CD4-positive, alpha-beta T cell treated with Interferon alpha-2 for 1 hour (primary cell): Measurements from ENCODE around the gene SERPINI2.

Experiments
- DNase-seq, 2 donors: peaks; one replicate each; pipeline ENCODE4 v3.0.0-alpha.2; 2020 to 2022

The SERPINI2 gene, protein sequence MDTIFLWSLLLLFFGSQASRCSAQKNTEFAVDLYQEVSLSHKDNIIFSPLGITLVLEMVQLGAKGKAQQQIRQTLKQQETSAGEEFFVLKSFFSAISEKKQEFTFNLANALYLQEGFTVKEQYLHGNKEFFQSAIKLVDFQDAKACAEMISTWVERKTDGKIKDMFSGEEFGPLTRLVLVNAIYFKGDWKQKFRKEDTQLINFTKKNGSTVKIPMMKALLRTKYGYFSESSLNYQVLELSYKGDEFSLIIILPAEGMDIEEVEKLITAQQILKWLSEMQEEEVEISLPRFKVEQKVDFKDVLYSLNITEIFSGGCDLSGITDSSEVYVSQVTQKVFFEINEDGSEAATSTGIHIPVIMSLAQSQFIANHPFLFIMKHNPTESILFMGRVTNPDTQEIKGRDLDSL

DNA sequence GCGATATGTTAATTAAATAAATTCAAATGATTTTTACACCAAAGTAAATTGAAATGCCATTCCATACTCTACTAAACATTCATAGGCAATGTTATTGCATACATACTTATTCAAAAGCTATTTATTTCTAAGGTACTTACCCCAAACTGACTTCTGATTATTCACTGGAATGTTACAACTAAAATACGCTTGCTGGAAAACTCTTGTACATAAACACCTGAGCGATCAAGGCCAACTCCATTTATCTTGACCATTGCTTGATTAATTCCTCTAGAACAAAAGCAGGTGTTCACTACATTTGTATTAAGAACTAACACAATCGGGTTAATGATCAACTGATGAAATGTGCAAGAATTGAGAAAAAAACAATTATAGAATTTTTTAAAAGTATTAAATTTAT, at the start of gene SERPINI2:
TSS of gene SERPINI2 (minus strand) at position 180 of the 400 bp plus-strand sequence. CDS start 2,208 bp downstream, outside the sequence.
- no peak for DNase-seq

DNA sequence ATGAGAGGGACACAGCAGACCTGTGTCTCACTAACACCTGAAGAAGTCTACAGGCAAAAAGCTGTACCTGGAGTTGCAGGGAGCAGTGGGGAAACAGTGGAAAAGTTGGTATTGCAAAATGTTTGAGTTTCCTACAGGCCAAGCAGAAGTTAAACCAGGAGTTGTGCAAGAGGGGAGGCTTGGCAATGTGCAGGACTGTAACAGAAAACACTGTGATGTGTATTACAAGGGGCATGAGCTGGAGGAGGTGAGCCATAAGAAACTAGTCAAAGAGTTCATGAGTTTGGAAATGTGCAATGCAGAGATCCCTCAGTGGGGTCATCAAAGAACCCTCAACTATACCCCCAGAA, 47.1 kb upstream of the SERPINI2 start:
- DNase-seq = peak in 1 of 2 donors; percentile 5

DNA sequence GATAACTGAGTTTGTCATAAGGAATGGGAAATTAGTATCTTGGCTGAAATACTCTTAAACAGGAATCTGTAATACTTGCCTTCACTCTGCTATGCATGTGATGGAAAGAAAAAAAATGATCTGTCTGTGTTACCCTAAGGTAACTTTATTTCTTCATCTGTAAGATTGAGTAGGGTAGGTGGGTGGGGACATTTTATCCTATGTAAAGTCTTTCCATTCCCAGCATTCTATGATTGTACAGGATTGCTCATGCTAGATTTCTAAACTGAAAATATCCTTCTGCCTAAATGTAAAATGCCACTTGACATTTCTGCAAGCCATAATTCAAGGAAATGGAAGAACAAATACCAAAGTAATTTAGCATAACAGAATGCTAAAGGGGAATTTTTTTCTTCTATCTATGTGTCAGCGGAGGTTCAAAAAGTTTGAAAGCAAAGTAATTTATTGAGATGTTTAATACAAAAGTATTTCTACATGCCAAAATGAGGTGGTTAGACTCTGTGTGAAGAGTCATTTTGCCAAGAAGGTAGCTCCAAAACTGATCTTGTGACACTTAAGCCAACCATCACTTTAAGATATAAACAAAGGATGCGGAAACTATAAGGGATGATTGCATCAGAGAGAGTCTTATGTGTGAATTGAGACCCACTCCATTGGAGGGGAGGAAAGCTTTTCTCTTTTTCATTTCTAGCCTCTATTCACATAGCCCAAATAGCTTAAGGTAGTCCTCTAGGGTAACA, 46.6 kb upstream of the SERPINI2 start:
- no peak for DNase-seq

DNA sequence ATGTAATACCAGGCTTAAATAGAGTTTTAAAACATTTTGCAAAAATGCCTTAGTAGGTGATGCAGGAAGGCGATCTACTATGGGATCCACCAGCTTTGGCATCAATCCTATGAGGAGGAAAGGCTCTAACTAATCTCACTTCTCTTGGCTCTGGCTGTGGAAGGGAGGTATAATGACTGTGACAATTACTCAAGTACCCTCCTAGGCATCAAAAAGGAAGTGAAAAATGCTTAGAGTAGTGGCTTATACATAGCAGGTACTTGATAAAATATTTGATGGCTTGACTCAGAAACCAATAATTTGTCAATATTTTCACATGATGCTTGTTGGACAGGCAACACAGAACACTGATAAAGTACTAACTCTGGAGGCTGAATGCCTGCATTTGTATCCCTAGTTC, 34.1 kb upstream of the SERPINI2 start:
- DNase-seq = no peak

DNA sequence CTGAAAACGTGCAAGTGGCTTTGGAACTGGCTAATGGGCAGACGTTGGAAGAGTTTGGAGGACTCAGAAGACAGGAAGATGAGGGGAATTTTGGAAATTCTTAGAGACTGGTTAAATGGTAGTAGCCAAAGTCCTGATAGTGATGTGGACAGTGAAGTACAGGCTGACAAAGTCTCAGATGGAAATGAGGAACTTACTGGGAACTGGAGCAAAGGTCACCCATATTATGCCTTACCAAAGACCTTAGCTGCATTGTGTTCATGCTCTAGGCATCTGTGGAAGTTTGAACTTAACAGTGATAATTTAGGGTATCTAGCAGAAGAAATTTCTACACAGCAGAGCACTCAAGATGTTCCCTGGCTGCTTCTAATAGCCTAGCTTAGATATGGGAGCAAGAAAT, 28.6 kb upstream of the SERPINI2 start:
- DNase-seq = no peak

DNA sequence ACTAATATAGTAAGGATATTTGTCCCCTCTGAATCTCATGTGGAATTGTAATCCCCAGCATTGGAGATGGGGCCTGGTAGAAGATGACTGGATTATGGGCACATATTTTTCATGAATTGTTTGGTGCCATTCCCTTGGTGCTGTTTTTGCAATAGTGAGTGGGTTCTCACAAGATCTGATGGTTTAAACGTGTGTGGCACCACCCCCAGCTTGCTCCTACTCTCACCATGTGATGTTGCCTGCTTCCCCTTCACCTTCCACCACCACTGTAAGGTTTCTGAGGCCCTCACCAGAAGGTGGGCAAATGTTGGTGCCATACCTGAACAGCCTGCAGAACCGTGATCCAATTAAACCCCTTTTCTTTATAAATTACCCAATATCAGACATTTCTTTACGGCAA, 28.1 kb upstream of the SERPINI2 start:
- DNase-seq = no peak

DNA sequence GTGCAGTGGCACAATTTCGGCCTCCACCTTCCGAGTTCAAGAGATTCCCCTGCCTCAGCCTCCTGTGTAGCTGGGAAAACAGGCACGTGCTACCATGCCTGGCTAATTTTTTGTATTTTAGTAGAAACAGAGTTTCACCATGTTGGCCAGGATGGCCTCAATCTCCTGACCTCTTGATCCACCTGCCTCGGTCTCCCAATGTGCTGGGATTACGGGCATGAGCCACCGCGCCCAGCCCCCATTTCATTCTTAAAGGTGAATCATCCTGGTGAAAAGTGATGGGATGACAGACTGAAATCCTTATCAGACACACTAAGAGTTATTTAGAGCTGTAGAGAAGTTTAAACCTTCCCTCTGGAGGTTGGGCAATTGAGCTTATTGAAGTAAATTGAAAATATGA, 24.1 kb upstream of the SERPINI2 start:
- no peak for DNase-seq

DNA sequence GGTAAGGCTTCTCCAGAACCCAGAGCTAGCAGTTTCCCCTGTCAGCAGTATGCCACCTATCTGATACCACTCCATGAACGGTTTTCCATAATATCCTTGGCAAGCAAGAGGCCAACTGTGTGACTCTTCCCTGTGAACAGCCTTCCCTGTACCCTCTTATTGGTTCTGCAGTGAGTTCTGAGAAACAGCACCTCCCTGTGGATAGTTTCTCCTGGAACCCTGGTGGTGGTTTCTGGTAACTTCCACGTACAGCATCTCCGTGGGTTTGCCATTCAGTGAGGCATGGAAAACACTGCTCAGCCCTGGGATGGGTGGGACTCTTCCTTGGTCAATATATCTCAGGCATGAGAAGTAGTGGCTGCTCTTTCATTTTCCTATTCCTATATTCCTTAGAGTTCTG, 19.4 kb upstream of the SERPINI2 start:
- DNase-seq = no peak

DNA sequence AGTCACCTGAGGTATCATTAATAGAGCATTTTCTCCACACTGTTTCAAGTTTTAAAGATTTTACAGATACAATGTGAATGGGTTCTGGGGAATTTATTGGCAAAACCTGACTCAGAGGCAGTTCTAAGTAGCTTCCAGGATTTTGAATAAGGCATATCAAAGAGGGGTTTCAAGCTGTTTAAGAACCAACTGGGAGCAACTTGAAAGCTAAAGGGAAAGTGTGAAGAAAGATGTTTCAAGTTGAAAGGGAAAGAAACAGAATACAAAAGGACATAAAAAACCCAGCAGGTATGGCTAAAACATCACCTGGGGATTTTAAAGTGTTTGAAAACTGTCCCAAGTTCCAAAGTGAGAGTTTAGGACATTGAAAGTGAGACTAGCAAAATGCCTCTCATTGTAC, 17.8 kb upstream of the SERPINI2 start:
- no peak for DNase-seq

DNA sequence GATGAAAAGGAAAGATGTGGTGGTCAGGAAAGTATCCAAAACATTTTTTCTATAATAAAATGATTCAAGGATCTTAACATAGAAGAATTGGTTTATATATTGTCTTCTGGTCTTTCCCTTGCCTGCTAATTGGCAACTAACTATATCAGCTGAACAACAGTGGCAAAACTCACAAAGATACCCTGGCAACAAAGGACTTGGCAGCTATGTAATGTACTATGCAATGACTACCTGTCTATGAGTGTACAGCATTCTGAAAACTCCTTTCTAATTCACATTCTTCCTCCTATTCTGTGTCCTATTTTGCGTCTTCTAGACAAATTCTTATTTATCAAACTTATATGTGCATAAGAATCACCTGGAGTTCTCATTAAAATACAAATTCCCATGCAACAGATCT, 15.7 kb upstream of the SERPINI2 start:
- DNase-seq = no peak

DNA sequence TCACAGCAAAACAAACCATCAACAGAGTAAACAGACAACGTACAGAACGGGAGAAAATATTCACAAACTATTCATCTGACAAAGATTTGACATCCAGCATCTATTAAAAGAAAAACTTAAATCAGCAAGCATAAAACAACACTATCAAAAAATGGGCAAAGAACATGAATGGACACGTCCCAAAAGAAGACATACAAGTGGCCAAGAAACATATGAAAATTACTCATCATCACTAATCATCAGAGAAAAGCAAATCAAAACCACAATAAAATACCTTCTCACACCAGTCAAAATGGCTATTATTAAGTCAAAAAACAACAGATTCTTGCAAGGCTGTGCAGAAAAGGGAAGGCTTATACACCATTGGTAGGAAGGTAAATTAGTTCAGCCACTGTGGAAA, 13.7 kb upstream of the SERPINI2 start:
- DNase-seq = no peak

DNA sequence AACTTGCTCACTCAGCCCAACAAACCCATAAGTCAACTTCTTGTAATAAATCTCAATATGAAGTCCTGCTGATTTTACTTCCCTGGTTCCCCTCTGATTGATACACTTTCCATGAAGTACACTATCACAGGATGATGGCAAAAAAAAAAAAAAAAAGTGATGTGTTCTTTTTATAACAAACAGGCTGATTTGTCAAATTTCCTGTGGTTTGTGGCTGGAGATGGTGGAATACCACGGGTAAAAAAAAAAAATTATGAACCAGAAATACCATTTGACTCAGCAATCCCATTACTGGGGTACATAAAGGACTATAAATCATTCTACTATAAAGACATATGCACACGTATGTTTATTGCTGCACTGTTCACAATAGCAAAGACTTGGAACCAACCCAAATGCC, 10.7 kb upstream of the SERPINI2 start:
- no peak for DNase-seq

DNA sequence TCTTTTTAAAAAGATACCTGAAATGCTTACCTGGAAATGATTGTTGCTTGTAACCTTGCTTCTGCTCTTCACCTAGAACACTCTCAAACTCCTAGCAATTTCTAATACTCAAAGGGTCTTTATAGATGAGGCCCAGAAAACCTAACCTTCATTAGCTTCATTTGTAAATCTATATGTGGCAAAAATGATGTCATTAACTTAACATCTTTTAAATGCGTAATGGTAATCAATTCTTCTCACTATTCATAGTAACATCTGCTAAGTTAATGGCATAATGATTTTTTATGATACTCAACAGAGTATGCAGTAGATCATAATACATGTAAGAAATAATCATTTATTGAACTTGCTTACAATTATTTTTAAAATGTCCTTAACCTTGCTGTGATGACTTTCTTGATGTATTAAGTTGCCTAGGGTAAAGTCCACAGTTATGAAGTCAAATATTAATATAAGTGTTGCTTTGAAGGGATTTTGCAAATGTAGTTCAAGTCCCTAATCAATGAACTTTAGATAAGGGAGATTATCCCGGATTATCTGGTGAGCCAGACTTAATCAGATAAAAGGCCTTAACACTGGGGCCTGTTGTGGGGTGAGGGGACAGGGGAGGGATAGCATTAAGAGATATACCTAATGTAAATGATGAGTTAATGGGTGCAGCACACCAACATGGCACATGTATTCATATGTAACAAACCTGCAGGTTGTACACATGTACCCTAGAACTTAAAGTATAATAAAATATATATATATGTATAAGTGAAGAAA, 10.1 kb upstream of the SERPINI2 start:
- no peak for DNase-seq

DNA sequence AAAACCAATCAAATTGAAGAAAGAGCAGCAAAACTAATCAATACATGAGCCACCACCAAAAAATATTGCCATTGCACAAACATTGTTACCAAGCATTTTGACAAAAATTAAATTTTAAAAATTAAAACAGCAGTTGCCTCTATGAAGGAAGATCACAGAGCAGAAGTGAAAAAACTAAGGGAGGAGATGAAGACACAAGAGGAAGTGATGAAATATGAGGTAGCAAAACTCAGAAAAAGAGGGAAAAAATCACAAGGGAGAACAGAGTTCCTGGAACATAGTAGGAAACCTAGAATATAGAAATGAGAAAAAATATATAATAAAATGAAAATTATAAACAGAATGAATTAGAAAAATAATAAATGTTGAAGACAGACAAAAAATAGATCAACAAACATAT, 7.3 kb upstream of the SERPINI2 start:
- no peak for DNase-seq

DNA sequence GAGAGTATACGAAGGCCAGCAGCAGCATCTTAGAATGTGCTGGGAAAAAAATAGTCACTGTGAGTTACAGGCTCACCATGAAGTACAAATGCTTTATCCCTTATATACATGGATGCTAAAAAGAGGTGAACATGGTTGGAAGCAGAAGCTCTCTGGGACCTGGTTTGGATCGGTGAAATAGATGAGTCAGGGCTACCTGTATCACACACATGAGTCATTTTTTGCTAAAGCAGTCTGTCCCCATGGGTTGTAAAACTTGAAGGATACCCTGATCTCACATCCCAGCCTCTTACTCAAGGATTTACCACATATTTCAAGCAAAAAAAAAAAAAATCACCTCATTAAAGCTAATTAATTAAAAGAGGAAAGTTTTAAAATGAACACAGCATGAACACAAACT, 6.9 kb upstream of the SERPINI2 start:
- no peak for DNase-seq

DNA sequence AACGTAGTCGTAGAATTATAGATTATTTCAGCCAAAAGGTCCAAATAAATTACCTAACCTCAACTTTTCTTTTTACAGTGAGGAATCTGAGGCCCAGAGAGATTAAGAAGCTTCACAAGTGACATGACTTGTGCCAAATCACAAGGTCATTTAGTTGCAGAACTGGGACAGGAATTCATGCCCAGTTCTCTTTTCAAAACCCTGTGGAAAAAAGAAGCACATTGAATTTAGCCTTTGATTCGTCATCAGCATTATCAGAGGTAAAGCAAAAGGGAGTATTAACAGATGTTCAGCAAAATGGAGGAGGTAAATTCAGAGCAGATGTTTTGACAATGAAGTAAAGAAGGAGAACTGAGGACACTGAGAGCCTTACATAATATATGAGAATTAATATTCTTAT, 4.5 kb downstream of the SERPINI2 start:
- DNase-seq = no peak

DNA sequence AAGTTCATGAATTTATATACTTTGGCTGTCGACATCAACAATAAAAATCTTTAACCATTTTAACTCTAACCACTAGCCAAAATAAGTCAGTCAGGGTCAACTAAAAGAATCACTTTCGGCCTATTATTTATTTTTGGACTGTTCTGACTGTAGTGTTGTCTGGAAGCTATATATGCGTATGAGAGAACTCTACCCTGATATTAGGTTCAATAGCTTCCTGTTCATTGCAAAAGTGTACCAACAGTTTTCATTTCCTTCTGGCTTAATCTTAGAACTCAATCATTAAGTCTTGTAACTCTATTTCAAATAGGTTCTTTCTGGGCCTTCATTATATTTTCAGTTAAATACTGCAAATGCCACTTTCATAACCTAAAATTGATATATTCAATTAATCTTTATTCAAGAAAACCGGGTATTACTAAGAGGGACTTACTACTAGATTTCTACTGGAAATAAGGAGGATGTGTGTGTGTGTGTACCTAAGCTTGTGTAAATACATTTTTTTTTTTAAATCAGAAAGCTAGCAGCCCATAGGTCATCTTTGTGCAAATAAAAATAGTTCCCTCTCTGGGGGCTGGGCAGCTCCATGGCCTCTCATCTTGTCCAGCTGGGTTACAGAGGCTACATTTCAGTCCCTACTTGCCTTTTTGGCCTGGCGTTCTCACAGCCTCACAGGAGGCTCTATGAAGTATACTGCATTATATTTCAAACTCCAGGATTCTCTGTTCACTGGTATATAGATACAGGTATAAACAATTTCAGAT, 5.8 kb downstream of the SERPINI2 start:
- DNase-seq = no peak

DNA sequence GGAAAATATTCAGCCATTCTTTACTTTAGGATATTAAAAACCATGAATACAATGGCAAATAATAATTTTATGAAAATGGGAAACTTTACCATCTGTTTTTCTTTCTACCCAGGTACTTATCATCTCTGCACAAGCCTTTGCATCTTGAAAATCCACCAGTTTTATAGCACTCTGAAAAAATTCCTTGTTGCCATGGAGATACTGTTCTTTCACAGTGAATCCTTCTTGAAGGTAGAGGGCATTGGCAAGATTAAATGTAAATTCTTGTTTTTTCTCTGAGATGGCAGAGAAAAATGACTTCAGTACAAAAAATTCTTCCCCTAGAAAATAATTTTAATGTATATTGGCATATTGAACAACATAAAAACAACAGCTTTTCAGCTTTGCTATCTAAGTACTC, 6.9 kb downstream of the SERPINI2 start:
- DNase-seq = no peak

DNA sequence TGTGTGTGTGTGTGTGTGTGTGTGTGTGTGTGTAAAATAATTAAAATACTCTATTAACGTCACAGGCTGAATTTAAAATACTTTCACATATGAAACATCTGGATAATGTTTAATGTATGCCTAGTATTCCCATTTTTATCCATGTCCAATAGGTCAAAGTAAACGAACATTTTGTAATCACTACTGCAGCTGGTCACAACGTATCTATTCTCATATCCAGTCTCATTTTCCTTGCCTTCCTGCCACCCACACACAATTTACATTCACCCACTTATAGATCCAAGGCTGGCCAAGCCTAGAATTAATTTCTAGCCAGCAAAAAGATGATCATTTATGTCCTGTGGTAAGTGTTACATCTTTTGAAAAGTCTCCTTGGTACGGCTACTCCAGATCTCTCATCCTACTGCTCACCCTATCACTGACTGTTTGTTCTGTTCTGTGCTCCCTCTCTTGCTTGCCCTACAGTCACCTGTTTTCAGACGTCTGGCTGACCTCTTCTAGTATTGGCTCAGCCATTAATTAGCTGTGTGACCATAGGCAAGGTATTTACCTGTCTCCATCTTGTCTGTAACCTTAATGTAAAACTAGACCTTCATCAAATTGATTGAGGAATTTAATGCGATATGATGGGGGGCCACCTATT, 17.6 kb downstream of the SERPINI2 start:
- no peak for DNase-seq

DNA sequence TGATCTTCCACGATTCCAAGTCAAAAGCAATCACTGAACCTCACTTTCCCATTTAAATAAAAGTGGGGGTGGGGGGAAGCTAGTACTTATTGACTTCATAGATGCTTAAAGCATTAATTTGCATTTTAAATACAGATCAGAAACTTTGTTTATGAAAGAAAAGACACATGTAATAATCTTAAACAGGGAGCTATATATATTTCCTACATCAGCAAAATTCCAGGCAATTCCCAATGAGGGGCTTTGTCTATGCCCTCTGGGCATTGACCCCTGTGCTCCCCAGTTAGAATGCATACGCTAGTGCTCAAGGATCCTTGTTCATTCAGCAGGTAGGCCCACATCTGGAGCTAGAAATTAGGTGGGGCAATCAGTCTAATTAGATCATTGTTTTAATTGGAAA, 20.0 kb downstream of the SERPINI2 start:
- DNase-seq = no peak

DNA sequence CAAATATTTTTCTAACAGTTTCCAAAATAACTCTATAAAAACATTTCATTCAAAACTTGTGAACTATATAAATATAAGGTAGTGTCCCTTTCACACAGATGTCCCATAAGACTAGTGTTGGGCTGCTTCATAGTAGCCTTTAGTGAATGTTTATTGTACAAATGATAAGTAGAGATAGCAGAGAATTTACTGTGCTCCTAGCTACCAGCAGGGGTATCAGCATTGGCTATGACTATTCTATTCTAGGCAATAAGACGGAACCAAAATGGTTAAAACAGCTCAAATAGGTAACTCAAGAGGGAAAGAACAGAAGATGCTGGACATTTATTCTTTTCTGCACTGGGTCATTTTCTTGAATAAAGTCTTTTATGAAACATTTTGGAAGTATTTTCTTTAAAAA, 22.6 kb downstream of the SERPINI2 start:
- DNase-seq = no peak

DNA sequence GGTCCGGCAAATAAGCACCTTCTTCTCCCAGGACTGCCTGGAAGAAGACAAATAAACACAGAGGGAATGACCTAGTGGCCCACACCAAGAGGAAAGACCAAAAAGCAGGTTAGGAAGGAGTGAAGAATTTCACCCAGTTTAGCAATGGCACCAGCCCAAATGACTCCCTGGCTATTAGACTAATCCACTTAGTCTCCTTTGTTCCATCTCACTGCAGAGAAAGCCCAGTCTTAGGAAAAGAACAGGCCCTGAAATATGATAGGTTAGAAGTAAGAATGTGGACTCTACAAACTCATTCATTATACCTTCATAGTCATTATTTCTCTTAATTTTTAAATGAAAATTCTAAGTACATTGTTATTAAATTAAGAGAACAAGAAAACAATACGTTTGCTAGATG, 23.2 kb downstream of the SERPINI2 start:
- DNase-seq = no peak

DNA sequence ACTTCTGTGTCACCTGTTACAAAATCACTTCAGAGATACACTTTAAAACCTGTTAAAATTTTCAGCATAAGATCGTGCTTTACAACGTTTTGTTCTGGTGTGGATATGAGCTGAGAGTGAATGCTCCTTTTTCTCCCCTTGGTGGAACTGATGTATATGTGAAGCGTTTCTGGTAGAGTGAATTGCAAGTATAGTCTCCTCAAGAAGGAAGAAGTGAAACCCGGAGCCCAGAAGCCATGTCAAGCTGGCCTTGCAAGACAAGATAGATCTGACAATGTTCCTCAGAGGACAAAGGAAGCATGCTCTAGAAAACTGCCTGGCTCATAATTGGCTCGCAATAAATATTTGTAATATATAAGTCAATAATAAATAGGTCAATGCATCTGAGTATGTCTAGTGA, 23.6 kb downstream of the SERPINI2 start:
- no peak for DNase-seq
